Mesenchymal stem cell (in vitro differentiated cells and primary cell): Measurements from ENCODE around the gene SLC25A48.

Experiments used
- DNase-seq: peaks from one replicate; pipeline ENCODE4 v3.0.0-alpha.2; 2013
- H2AFZ ChIP-seq: one replicate; pipeline ENCODE4 v1.6.1; 2013; ENCODE audit warnings: low read depth, mild to moderate bottlenecking, control low read depth, inconsistent platforms, low read length, moderate library complexity
- H2AK5ac ChIP-seq: 2 replicates; pipeline ENCODE4 v1.6.1; 2013; ENCODE audit warnings: low read length, moderate library complexity, mild to moderate bottlenecking, inconsistent platforms; ENCODE audit not compliant: severe bottlenecking
- H2BK120ac ChIP-seq: one replicate; pipeline ENCODE4 v1.6.1; 2013; ENCODE audit warnings: low read depth, mild to moderate bottlenecking, inconsistent platforms, low read length, moderate library complexity
- H2BK12ac ChIP-seq, 2 experiments: one replicate each; pipeline ENCODE4 v1.6.1; 2013; ENCODE audit warnings: inconsistent platforms in 2 of 2, low read length in 2 of 2, mild to moderate bottlenecking in 2 of 2, moderate library complexity in 2 of 2, control low read depth in 1 of 2
- H2BK15ac ChIP-seq: one replicate; pipeline ENCODE4 v1.6.1; 2013; ENCODE audit warnings: mild to moderate bottlenecking, low read depth, inconsistent platforms; ENCODE audit not compliant: poor library complexity, severe bottlenecking
- H2BK5ac ChIP-seq: 2 replicates; pipeline ENCODE4 v1.6.1; 2013; ENCODE audit warnings: low read depth, mild to moderate bottlenecking, low read length, control low read depth, inconsistent platforms; ENCODE audit not compliant: poor library complexity, severe bottlenecking
- H3K14ac ChIP-seq, 2 experiments: one replicate each; pipeline ENCODE4 v1.6.1; 2013; ENCODE audit warnings: inconsistent platforms in 2 of 2, low read length in 2 of 2, control low read depth in 1 of 2, mild to moderate bottlenecking in 1 of 2, moderate library complexity in 1 of 2
- H3K18ac ChIP-seq, 2 experiments: one replicate each; pipeline ENCODE4 v1.6.1; 2013; ENCODE audit warnings: inconsistent platforms in 2 of 2, low read length in 2 of 2, control low read depth in 1 of 2, low read depth in 1 of 2, mild to moderate bottlenecking in 1 of 2
- H3K23ac ChIP-seq, 2 experiments: one replicate each; pipeline ENCODE4 v1.6.1; 2013; ENCODE audit warnings: inconsistent platforms in 2 of 2, low read length in 2 of 2, mild to moderate bottlenecking in 2 of 2, moderate library complexity in 2 of 2, control low read depth in 1 of 2
- H3K27ac ChIP-seq: 2 replicates; pipeline ENCODE4 v1.5.1; 2013; ENCODE audit warnings: mild to moderate bottlenecking, moderate library complexity, low read length, control low read depth, inconsistent platforms; ENCODE audit not compliant: poor library complexity, severe bottlenecking
- H3K27me3 ChIP-seq, 2 experiments: 2 replicates each; pipeline versions ENCODE4 v1.6.1 to v1.7.0; 2013; ENCODE audit warnings: low read length in 2 of 2, mild to moderate bottlenecking in 2 of 2, moderate library complexity in 2 of 2, control low read depth in 1 of 2, inconsistent platforms in 1 of 2; ENCODE audit not compliant: control insufficient read depth in 1 of 2, insufficient read depth in 1 of 2
- H3K36me3 ChIP-seq, 2 experiments: 2 replicates each; pipeline versions ENCODE4 v1.6.1 to v1.7.0; 2013; ENCODE audit warnings: low read length in 2 of 2, control low read depth in 1 of 2, inconsistent platforms in 1 of 2, low read depth in 1 of 2, mild to moderate bottlenecking in 1 of 2; ENCODE audit not compliant: insufficient read depth in 2 of 2, control insufficient read depth in 1 of 2
- H3K4ac ChIP-seq, 2 experiments: one replicate each; pipeline ENCODE4 v1.6.1; 2013; ENCODE audit warnings: inconsistent platforms in 2 of 2, low read length in 2 of 2, mild to moderate bottlenecking in 2 of 2, moderate library complexity in 2 of 2, control low read depth in 1 of 2, low read depth in 1 of 2
- H3K4me1 ChIP-seq: 2 replicates; pipeline ENCODE4 v1.6.1; 2013; ENCODE audit warnings: low read depth, low read length, control low read depth; ENCODE audit not compliant: control insufficient read depth, insufficient read depth
- H3K4me2 ChIP-seq: 2 replicates; pipeline ENCODE4 v1.6.1; 2013; ENCODE audit warnings: low read length, mild to moderate bottlenecking, inconsistent platforms; ENCODE audit not compliant: poor library complexity, severe bottlenecking
- H3K4me3 ChIP-seq, 2 experiments: 2 replicates each; pipeline versions ENCODE4 v1.5.1 to v1.7.0; 2013; ENCODE audit warnings: low read length in 2 of 2, mild to moderate bottlenecking in 2 of 2, control low read depth in 1 of 2, low read depth in 1 of 2; ENCODE audit not compliant: insufficient read depth in 1 of 2
- H3K79me1 ChIP-seq: replicated peaks from 2 replicates; pipeline ENCODE4 v1.6.1; 2013; ENCODE audit warnings: mild to moderate bottlenecking, control low read depth, low read length, inconsistent platforms; ENCODE audit not compliant: poor library complexity, severe bottlenecking
- H3K9ac ChIP-seq: 2 replicates; pipeline ENCODE4 v1.7.0; 2013; ENCODE audit warnings: mild to moderate bottlenecking, low read length, moderate library complexity
- H3K9me3 ChIP-seq: 2 replicates; pipeline ENCODE4 v1.7.0; 2013; ENCODE audit warnings: mild to moderate bottlenecking, low read length; ENCODE audit not compliant: control insufficient read depth
- H4K8ac ChIP-seq: one replicate; pipeline ENCODE4 v1.6.1; 2013; ENCODE audit warnings: inconsistent platforms, mild to moderate bottlenecking, low read length, moderate library complexity
- H4K91ac ChIP-seq: one replicate; pipeline ENCODE4 v1.6.1; 2013; ENCODE audit warnings: mild to moderate bottlenecking, low read length, inconsistent platforms
- WGBS: methylation state at CpG from one replicate; pipeline ENCODE4 v1.1.7; 2013; ENCODE audit warnings: mixed read lengths; 5-methylcytosine and 5-hydroxymethylcytosine counted together

Gene SLC25A48

DNA sequence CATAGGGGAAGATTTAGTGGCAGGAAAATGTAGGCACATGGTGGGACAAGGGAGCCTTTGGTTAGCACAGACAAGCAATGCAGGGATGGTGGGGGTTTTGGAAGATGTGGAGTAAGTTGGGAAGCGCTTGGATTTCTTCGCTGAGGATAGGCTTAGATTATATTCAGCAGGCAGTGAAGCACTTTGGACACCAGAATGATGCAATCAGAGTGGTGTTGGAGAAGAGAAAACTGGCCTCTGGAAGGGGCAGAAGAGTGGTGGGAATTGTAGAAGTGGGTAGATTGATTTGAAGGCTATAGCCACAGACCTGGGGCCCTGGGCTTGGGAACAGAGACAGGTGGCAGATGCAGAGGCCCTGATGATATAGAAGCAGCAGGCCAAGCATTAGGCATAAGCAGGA is 28.3 kb downstream of the SLC25A48 start:
- H3K23ac ChIP-seq = no peak overlapping the region
- H3K9ac ChIP-seq = no peak overlapping the region
- 98% methylated on average over 2 of the region's 2 CpGs for WGBS

DNA sequence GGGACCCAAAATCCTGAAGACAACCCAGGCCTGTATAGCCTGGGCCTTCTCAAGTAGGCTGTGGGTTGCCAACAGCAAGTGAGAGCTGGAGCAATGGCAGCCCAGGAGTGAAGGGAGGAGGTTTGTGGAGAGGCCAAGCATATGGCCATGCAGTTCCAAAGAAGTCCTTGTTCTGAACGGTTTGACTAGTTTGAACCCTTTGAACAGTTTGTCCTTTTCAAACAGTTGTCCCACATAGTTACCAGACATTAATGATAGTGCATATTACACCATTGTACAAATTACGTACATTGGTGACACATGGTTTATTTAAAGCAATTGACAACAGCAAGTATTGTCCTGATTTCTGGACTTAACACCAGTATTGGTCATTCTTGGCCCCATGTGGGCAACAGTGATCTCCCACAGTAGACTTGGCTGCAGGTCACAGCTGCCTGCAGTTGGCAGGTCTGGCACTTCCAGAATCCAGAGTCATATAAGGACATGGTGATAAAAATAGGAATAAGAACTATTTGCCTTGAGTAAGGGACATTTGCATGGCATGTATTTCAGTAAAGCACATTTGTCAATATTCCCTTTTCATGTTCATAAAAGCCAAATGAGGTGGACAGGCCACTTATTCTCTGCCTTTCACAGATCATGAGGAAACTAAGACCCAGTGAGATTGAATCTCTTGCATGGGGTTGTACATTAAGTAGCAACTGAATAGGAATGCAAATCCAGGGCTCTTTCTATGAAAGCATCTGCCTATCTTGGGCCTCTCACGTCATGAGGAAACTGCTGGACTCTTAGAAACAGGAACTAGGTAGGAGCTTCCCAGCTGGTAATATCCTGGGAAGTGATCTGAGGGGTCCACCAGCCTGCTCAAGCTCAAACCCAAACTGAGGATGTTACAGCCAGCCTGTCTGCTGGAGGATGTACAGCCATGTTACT is 30.3 kb downstream of the SLC25A48 start:
- WGBS = 76% methylated on average over 3 of the region's 3 CpGs
- Histone ChIP-seq H3K4me2 (no peak overlapping the region), H2BK12ac (no peak overlapping the region), H3K18ac (no peak overlapping the region), H2BK5ac (no peak overlapping the region), H2BK120ac (no peak overlapping the region), H3K9me3 (peaks cover 1% of the 10 kb centered on the region), H3K4ac (no peak overlapping the region), H4K8ac (no peak overlapping the region), H3K4me3 (no peak overlapping the region), H3K79me1 (no peaks in the 10 kb centered on the region), H3K4me1 (no peaks in the 10 kb centered on the region), H3K9ac (no peak overlapping the region), H3K36me3 (no peaks in the 10 kb centered on the region), H3K23ac (no peak overlapping the region), H3K27ac (no peak overlapping the region), H3K14ac (no peak overlapping the region), H4K91ac (no peak overlapping the region), H3K27me3 (peaks cover 20 to 41% of the 10 kb centered on the region in 2 experiments), H2AFZ (no peak overlapping the region), H2AK5ac (no peak overlapping the region), H2BK15ac (no peak overlapping the region)
- no peak for DNase-seq

More for the DNA sequence above, 28.3 kb downstream of the SLC25A48 start:
- H4K91ac ChIP-seq = no peak overlapping the region
- no peak overlapping the region for H3K4me3 ChIP-seq
- no peak overlapping the region for H2BK12ac ChIP-seq
- no peak overlapping the region for H3K4ac ChIP-seq
- H3K79me1 ChIP-seq = no peaks in the 10 kb centered on the region
- H3K18ac ChIP-seq = no peak overlapping the region
- H2BK120ac ChIP-seq = no peak overlapping the region
- peaks cover 13% of the 10 kb centered on the region for H3K9me3 ChIP-seq
- H3K36me3 ChIP-seq = no peaks in the 10 kb centered on the region
- H3K4me1 ChIP-seq = no peaks in the 10 kb centered on the region
- no peak overlapping the region for H4K8ac ChIP-seq
- H3K27ac ChIP-seq = no peak overlapping the region
- peaks cover 21 to 31% of the 10 kb centered on the region in 2 experiments for H3K27me3 ChIP-seq
- no peak overlapping the region for H2AFZ ChIP-seq
- no peak overlapping the region for H3K4me2 ChIP-seq
- H2AK5ac ChIP-seq = no peak overlapping the region
- DNase-seq = no peak
- H3K14ac ChIP-seq = no peak overlapping the region
- H2BK5ac ChIP-seq = no peak overlapping the region
- no peak overlapping the region for H2BK15ac ChIP-seq

DNA sequence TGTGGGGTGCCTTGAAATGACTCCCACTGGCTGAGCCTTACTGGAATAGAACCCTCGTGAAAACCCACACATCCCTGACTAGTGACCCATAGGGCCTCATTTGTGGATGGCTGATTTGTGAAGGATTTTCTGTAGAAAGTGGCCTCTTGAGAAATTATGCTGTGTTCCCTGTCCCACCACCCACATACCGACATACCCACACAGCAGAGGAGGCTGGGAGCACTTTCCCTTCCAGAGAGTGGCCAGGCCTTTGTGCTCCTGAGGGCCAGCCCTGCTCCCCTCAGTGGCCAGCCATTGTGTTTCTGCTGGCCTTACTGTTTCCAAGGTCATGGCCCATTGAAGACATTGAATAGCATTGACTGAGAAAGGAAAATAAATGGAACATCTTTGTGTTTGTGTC is 31.6 kb downstream of the SLC25A48 start:
- Histone ChIP-seq H2AK5ac (no peak overlapping the region), H2BK5ac (no peak overlapping the region), H4K91ac (no peak overlapping the region), H3K4me3 (no peak overlapping the region), H2BK12ac (no peak overlapping the region), H3K23ac (no peak overlapping the region), H3K14ac (no peak overlapping the region), H2BK120ac (no peak overlapping the region), H2AFZ (no peak overlapping the region), H4K8ac (no peak overlapping the region), H3K9ac (no peak overlapping the region), H3K4me1 (no peaks in the 10 kb centered on the region), H3K79me1 (no peaks in the 10 kb centered on the region), H3K27ac (no peak overlapping the region), H2BK15ac (no peak overlapping the region), H3K4ac (no peak overlapping the region), H3K4me2 (no peak overlapping the region), H3K27me3 (peaks cover 22 to 42% of the 10 kb centered on the region in 2 experiments), H3K36me3 (no peaks in the 10 kb centered on the region), H3K18ac (no peak overlapping the region), H3K9me3 (no peaks in the 10 kb centered on the region)
- DNase-seq = no peak
- no CpG with 5 or more reads among the region's 2 CpGs for WGBS

DNA sequence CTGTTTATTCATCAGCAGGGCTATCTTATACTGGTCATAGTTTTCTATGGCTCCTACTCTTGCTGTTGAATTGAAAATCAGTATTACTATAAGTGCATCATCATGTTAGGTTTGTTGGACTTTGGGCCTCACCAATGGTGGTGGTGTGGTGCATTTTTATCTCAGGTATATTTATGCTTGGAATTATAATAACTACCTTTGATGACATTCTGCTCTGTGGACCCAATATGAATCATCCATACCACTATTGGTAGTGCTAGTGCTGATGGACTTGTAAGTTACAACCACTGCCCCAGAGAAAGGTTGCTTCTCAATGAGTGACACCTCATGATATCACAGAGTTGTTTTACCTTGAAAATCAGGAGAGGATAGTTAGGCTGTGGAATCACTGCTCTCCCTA is 33.1 kb downstream of the SLC25A48 start:
- Histone ChIP-seq H2BK15ac (no peak overlapping the region), H3K4me2 (no peak overlapping the region), H3K23ac (no peak overlapping the region), H3K9ac (no peak overlapping the region), H2BK120ac (no peak overlapping the region), H2BK5ac (no peak overlapping the region), H3K9me3 (no peaks in the 10 kb centered on the region), H3K4ac (no peak overlapping the region), H3K4me3 (no peak overlapping the region), H3K79me1 (no peaks in the 10 kb centered on the region), H3K27me3 (peaks cover 20 to 46% of the 10 kb centered on the region in 2 experiments), H2AK5ac (no peak overlapping the region), H4K8ac (no peak overlapping the region), H2BK12ac (no peak overlapping the region), H3K18ac (no peak overlapping the region), H3K14ac (no peak overlapping the region), H2AFZ (no peak overlapping the region), H4K91ac (no peak overlapping the region), H3K36me3 (no peaks in the 10 kb centered on the region), H3K27ac (no peak overlapping the region), H3K4me1 (no peaks in the 10 kb centered on the region)
- no peak for DNase-seq
